ENCODE data around the gene PCBP3. TPM values are rescaled to one million over a fixed set of nuclear protein-coding genes. Genes with fewer than 3 reads are reported as not detected.

The PCBP3 gene
- total RNA-seq, 2 experiments from 2014 or later: 1.9 to 2.2 TPM

DNA sequence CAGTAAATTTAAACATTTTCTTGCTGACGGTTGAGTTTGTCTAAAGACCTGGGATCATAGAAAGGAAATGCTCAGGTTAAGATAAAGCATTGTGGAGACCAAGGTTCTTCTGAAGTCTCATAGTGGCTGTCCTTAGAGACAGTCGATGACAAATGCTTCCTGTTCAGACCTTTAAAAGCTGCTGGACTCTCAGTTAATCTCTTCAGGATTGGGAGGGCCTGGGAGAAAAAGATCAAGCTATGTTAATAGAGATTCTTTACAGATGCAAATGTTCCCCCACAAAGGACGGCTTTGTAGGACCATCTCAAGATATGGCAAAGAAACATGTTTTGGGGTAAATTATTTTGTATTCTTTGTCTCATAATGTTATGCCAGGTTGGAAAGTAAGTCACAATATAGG lies 213.4 kb downstream of the PCBP3 start:
- Mint-ChIP-seq H3K9me3 (no peaks in the 10 kb centered on the region), H3K36me3 (ENCODE audit: low read depth) (no peaks in the 10 kb centered on the region), H3K4me1 (ENCODE audit: low read depth) (no peaks in the 10 kb centered on the region), H3K4me3 (no peak overlapping the region), H3K27ac (no peak overlapping the region), H3K27me3 (peaks cover 2% of the 10 kb centered on the region)
- TF ChIP-seq, protein P1, sequence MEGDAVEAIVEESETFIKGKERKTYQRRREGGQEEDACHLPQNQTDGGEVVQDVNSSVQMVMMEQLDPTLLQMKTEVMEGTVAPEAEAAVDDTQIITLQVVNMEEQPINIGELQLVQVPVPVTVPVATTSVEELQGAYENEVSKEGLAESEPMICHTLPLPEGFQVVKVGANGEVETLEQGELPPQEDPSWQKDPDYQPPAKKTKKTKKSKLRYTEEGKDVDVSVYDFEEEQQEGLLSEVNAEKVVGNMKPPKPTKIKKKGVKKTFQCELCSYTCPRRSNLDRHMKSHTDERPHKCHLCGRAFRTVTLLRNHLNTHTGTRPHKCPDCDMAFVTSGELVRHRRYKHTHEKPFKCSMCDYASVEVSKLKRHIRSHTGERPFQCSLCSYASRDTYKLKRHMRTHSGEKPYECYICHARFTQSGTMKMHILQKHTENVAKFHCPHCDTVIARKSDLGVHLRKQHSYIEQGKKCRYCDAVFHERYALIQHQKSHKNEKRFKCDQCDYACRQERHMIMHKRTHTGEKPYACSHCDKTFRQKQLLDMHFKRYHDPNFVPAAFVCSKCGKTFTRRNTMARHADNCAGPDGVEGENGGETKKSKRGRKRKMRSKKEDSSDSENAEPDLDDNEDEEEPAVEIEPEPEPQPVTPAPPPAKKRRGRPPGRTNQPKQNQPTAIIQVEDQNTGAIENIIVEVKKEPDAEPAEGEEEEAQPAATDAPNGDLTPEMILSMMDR (IDR thresholded peaks at IDR 0.05): no peak
- ATAC-seq (no peak), DNase-seq (no peak)
- intact Hi-C loops (cut with micrococcal nuclease): no loop called here
- ChIA-PET POLR2A (no interaction called here), CTCF (interaction anchor here (1.0 kb wide), 1 partner anchor 23 kb away, joined by 3 read pairs; no protein-coding TSS in a partner anchor)

DNA sequence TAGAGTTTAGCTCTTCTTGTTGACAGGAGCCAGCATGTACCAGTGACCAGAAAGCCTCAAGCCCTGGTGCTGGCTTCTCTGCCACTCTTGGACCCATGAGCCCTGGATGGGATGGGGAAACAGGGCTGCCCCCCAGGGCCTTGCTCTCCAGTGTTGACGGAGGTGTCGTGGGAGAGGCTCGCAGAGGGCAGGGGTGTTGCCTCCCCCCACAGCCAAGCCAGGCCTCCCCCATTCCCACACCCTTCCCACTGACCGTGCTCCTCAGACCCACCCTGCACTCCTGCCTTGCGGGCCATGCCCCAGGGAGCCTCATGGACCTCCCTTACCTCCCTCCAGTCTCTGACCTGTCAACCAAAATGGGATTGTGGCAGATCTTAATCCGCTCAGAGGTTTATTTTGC lies 214.2 kb downstream of the PCBP3 start:
- no peak overlapping the region for H3K27ac Mint-ChIP-seq
- DNase-seq (no peak), ATAC-seq (no peak)
- no peaks in the 10 kb centered on the region for H3K36me3 Mint-ChIP-seq (ENCODE audit: low read depth)
- no peaks in the 10 kb centered on the region for H3K9me3 Mint-ChIP-seq
- TF ChIP-seq, protein P1 (IDR thresholded peaks at IDR 0.05): no peak
- intact Hi-C loops (cut with micrococcal nuclease): no loop called here
- POLR2A ChIA-PET: no interaction called here
- no peak overlapping the region for H3K4me3 Mint-ChIP-seq
- H3K4me1 Mint-ChIP-seq (ENCODE audit: low read depth): no peaks in the 10 kb centered on the region
- peaks cover under 1% of the 10 kb centered on the region for H3K27me3 Mint-ChIP-seq
- CTCF ChIA-PET: interaction anchor here (1.0 kb wide), 1 partner anchor 22 kb away, joined by 3 read pairs; no protein-coding TSS in a partner anchor

DNA sequence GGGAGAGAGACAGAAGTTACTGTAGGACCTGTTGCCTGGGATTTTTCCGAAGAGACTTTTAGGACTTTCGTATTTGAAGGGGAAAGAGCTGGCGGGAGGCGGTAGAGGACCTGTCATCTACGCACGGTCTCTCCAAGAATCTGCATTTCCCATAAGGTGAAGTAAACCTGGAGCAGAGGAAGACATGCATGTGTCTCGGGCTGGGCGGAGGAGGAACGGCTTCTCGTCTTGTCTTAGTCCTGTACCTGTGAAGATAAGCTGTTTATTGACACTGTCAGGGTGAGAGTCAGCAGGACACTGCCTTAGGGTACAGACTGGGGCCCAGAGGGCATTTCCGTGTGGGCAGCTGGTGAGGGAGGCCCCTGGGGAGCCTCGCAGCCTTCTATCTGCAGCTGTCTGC lies 214.7 kb downstream of the PCBP3 start:
- ChIA-PET POLR2A (no interaction called here), CTCF (interaction anchor here (1.5 kb wide), 1 partner anchor 22 kb away, joined by 4 read pairs; no protein-coding TSS in a partner anchor)
- ATAC-seq (no peak), DNase-seq (no peak)
- Mint-ChIP-seq H3K27ac (no peak overlapping the region), H3K27me3 (no peaks in the 10 kb centered on the region), H3K9me3 (no peaks in the 10 kb centered on the region), H3K4me3 (no peak overlapping the region), H3K4me1 (ENCODE audit: low read depth) (no peaks in the 10 kb centered on the region), H3K36me3 (ENCODE audit: low read depth) (no peaks in the 10 kb centered on the region)
- intact Hi-C loops (cut with micrococcal nuclease): no loop called here
- TF ChIP-seq, protein P1 (IDR thresholded peaks at IDR 0.05): no peak

DNA sequence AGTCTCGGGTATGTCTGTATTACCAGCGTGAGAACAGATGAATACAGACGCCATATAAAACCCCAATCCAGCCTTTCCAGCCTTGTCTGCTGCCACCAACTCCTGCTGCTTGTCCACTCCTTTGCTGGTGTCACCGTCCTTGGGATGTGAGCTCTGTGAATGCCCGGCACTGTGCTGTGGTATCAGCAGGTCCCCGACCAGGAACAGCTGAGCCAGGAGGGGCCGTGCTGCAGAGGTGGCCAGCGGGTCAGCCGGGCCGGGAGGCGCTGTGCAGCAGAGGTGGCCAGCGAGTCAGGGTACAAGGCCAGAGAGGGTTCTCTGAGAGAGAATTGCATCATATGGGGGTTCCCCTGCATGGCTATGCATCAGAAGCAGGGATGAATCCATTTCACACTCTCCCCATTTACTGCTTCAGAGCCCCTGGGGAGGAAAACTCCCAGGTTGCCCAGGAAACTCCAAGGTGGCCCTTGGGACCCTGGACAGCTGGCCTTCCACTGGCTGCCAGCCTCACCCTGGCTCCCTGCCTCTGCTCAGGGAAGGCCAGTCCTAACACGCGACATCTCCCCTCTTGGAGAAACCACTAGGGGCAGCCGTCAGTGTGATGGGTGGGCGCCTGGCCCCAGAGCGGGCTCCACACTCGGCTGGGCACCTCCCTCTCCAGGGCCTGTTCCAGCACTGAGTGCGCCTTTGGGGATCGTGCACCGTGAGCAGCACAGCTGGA lies 215.7 kb downstream of the PCBP3 start:
- TF ChIP-seq, protein P1 (IDR thresholded peaks at IDR 0.05): no peak
- no peak overlapping the region for H3K4me3 Mint-ChIP-seq
- DNase-seq: no peak
- ATAC-seq: no peak
- H3K27ac Mint-ChIP-seq: no peak overlapping the region
- CTCF ChIA-PET: interaction anchor here (1.5 kb wide), 1 partner anchor 21 kb away, joined by 4 read pairs; no protein-coding TSS in a partner anchor
- H3K36me3 Mint-ChIP-seq (ENCODE audit: low read depth): no peaks in the 10 kb centered on the region
- POLR2A ChIA-PET: no interaction called here
- no peaks in the 10 kb centered on the region for H3K4me1 Mint-ChIP-seq (ENCODE audit: low read depth)
- intact Hi-C loops (cut with micrococcal nuclease): no loop called here
- no peaks in the 10 kb centered on the region for H3K9me3 Mint-ChIP-seq
- H3K27me3 Mint-ChIP-seq: no peaks in the 10 kb centered on the region

DNA sequence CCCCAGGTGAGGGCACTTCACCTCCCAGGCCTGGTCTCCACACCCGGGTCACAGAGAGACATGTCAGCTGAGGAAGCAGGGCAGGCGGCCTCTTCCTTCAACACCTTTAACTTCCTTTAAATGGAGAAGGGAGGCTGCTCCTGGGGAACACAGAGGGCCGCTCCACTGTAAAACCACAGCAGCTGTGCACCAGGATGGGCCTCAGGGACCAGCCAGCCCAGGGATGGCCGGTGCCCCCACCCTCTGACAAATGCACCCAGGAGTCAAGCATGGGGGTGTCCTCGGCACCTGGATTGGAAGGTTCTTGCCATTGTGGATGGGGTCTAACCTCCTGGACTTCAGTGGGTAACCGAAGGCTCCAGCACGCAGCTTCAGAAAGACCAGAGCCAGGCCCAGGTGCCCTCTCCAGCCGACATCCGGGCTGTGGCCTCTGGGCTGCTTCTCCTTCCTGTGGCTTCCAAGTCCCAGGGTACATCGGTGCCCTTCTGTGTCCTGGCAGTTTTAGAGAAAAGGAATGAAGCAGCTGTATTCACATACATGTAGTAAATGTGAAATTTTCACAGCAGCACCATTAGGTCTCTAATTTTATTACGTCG lies 216.3 kb downstream of the PCBP3 start:
- ChIA-PET POLR2A (no interaction called here), CTCF (no interaction called here)
- no peaks in the 10 kb centered on the region for H3K9me3 Mint-ChIP-seq
- H3K4me3 Mint-ChIP-seq: no peak overlapping the region
- intact Hi-C loops (cut with micrococcal nuclease): no loop called here
- ATAC-seq (no peak), DNase-seq (no peak)
- H3K36me3 Mint-ChIP-seq (ENCODE audit: low read depth): no peaks in the 10 kb centered on the region
- no peak overlapping the region for H3K27ac Mint-ChIP-seq
- no peaks in the 10 kb centered on the region for H3K27me3 Mint-ChIP-seq
- TF ChIP-seq, protein P1 (IDR thresholded peaks at IDR 0.05): no peak
- H3K4me1 Mint-ChIP-seq (ENCODE audit: low read depth): no peaks in the 10 kb centered on the region
